HepG2 (cell line): ENCODE results near the gene HDAC5. TPM values are rescaled to one million over a fixed set of nuclear protein-coding genes. Genes with fewer than 3 reads are reported as not detected.

ENCODE experiments used
- ATAC-seq: fragments of 200-7000 bp; cut with Tn5 transposase; 3 replicates; pipeline ENCODE4 v1.9.1; 2020; ENCODE audit warnings: mild to moderate bottlenecking, moderate library complexity
- BruUV-seq: library from RNA; stranded (reverse); fragments of 400-500 nt; replicated peaks from 2 replicates; lab custom pipeline; 2021; lab: Mats Ljungman, UMichigan
- CTCF ChIA-PET: fragments of 300-600 bp; formaldehyde crosslinking; extraction: SDS; loops from one replicate; lab custom pipeline; 2021; ENCODE audit warnings: low total read pairs, inconsistent platforms, low intra/inter-chr PET ratio; lab: Yijun Ruan, JAX
- POLR2A ChIA-PET: fragments of 350-600 bp; sonication (Branson Sonifier 250); formaldehyde crosslinking; loops from one replicate; lab custom pipeline; 2020; ENCODE audit warnings: antibody characterized with exemption, inconsistent platforms; lab: Yijun Ruan, JAX
- DNase-seq: peaks from one replicate; pipeline ENCODE4 v3.0.0-alpha.2; 2015; ENCODE audit warnings: low spot score
- FAIRE-seq: peaks from 3 replicates; lab custom pipeline; 2011; peaks lifted over from hg19 to GRCh38; lab: Jason Lieb, UNC
- H2AFZ ChIP-seq: one replicate; pipeline ENCODE4 v1.6.1; 2011; ENCODE audit warnings: low read length, inconsistent platforms
- H3K27ac ChIP-seq: fragments of 300-600 bp; 3 replicates; pipeline ENCODE4 v1.8.0; 2011; ENCODE audit warnings: mixed run types, mild to moderate bottlenecking, mixed read lengths, low read length, inconsistent platforms; ENCODE audit not compliant: insufficient read depth; ENCODE audit errors: extremely low read length
- H3K27me3 ChIP-seq, 2 experiments: fragments of 200-600 bp in 1 of 2; 2 replicates in 1 of 2; 3 replicates in 1 of 2; pipeline versions ENCODE4 v1.6.0 to v1.8.0; 2011; ENCODE audit warnings: low read length in 2 of 2, mild to moderate bottlenecking in 2 of 2, moderate library complexity in 2 of 2, inconsistent platforms in 1 of 2; ENCODE audit not compliant: insufficient read depth in 2 of 2, control insufficient read depth in 1 of 2
- H3K36me3 ChIP-seq, 2 experiments: fragments of 200-600 bp in 1 of 2; replicated peaks in 1 of 2; 2 replicates in 1 of 2; 3 replicates in 1 of 2; pipeline versions ENCODE4 v1.5.1 to v1.8.0; 2011; ENCODE audit warnings: low read length in 2 of 2, inconsistent platforms in 1 of 2; ENCODE audit not compliant: insufficient read depth in 2 of 2, control insufficient read depth in 1 of 2
- H3K4me1 ChIP-seq: 2 replicates; pipeline ENCODE4 v1.5.1; 2012; ENCODE audit warnings: low read length, inconsistent platforms; ENCODE audit not compliant: insufficient read depth
- H3K4me2 ChIP-seq: 2 replicates; pipeline ENCODE4 v1.6.0; 2011; ENCODE audit warnings: low read depth, low read length, inconsistent platforms
- H3K4me3 ChIP-seq, 3 experiments: fragments of 200-600 bp in 1 of 3; sonication (generic), shearing (Covaris generic) in 1 of 3; replicated peaks in 1 of 3; 2 replicates each; pipeline ENCODE4 v1.5.1; 2011 to 2016; ENCODE audit warnings: low read length in 3 of 3, inconsistent platforms in 2 of 3, low read depth in 2 of 3, mild to moderate bottlenecking in 2 of 3, control low read depth in 1 of 3, mixed read lengths in 1 of 3; ENCODE audit not compliant: insufficient read depth in 1 of 3
- H3K79me2 ChIP-seq: one replicate; pipeline ENCODE4 v1.6.1; 2011; ENCODE audit warnings: low read length, inconsistent platforms; ENCODE audit not compliant: insufficient read depth
- H3K9ac ChIP-seq: 2 replicates; pipeline ENCODE4 v1.6.0; 2011; ENCODE audit warnings: mild to moderate bottlenecking, low read depth, low read length, inconsistent platforms; ENCODE audit not compliant: insufficient read depth
- H3K9me3 ChIP-seq: 2 replicates; pipeline ENCODE4 v1.5.1; 2012; ENCODE audit warnings: mild to moderate bottlenecking, low read length
- H4K20me1 ChIP-seq: 2 replicates; pipeline ENCODE4 v1.6.0; 2011; ENCODE audit warnings: inconsistent platforms, mild to moderate bottlenecking, low read length, moderate library complexity; ENCODE audit not compliant: insufficient read depth
- EED ChIP-seq: sonication (generic); formaldehyde crosslinking; IDR thresholded peaks from 2 replicates; pipeline ENCODE4 v1.5.0; 2020; ENCODE audit warnings: mild to moderate bottlenecking, missing genetic modification reagents
- ISX ChIP-seq: sonication (generic); formaldehyde crosslinking; conservative IDR thresholded peaks from 2 replicates; pipeline ENCODE4 v1.5.0; 2020; ENCODE audit warnings: missing genetic modification reagents
- NFIC ChIP-seq: IDR thresholded peaks from 2 replicates; pipeline ENCODE4 v1.6.1; 2012; ENCODE audit warnings: mild to moderate bottlenecking, low read length, inconsistent platforms
- ZNF547 ChIP-seq: sonication (generic); formaldehyde crosslinking; IDR thresholded peaks from 2 replicates; pipeline ENCODE4 v1.5.1; 2020; ENCODE audit warnings: mild to moderate bottlenecking, missing genetic modification reagents
- ZNF713 ChIP-seq: sonication (generic); formaldehyde crosslinking; IDR thresholded peaks from 2 replicates; pipeline ENCODE4 v1.4.0; 2020; ENCODE audit warnings: mild to moderate bottlenecking, missing genetic modification reagents
- ZSCAN12 ChIP-seq: sonication (generic); formaldehyde crosslinking; IDR thresholded peaks from 2 replicates; pipeline ENCODE4 v1.9.0; 2021; ENCODE audit warnings: mild to moderate bottlenecking, missing genetic modification reagents
- ZSCAN30 ChIP-seq: sonication (generic); formaldehyde crosslinking; IDR thresholded peaks from 2 replicates; pipeline ENCODE4 v1.5.0; 2020; ENCODE audit warnings: mild to moderate bottlenecking, missing genetic modification reagents
- WGBS: methylation state at CpG from one replicate; pipeline ENCODE4 v1.1.6; 2017; ENCODE audit warnings: low lambda C conversion rate; 5-methylcytosine and 5-hydroxymethylcytosine counted together
- in situ Hi-C: cut with HindIII; loops from 2 replicates; pipeline ENCODE4 v1.10.0; 2017; ENCODE audit warnings: low pct_unique_long_range_greater_than_20kb; ENCODE audit not compliant: extremely low pct_ligation_motif_present
- intact Hi-C: fragments of 100-400 bp; cut with micrococcal nuclease; formaldehyde crosslinking; loops from one replicate; pipeline ENCODE4 v1.10.0; 2022; ENCODE audit not compliant: unreplicated experiment
- polyA plus RNA-seq, 8 experiments: library from polyadenylated mRNA; depleted of rRNA in 3 of 8; stranded (reverse) in 7 of 8; unstranded in 1 of 8; fragments of >200 nt; fragmentation: Illumina TruSeq in 4 of 8; extraction: Trizol in 4 of 8; gene quantifications; 2 replicates each; pipeline versions ENCODE4 v1.2.1 to v1.2.3, GENCODE V29; 2011 to 2016; ENCODE audit warnings: low read depth in 4 of 8, missing spikeins in 1 of 8, mixed read lengths in 1 of 8; ENCODE audit not compliant: insufficient read depth in 1 of 8
- total RNA-seq, 5 experiments: library from RNA; depleted of rRNA; stranded (reverse); fragments of >200 nt; fragmentation: Illumina TruSeq; extraction: Trizol; gene quantifications; 2 replicates each; pipeline ENCODE4 v1.2.3, GENCODE V29; 2016; ENCODE audit warnings: low read depth in 1 of 5
- TF ChIP-seq, protein P1 (sequence below): sonication (generic); formaldehyde crosslinking; IDR thresholded peaks from 2 replicates; pipeline ENCODE4 v1.5.0; 2020; ENCODE audit warnings: mild to moderate bottlenecking, missing genetic modification reagents
- TF ChIP-seq, protein P2 (sequence below): sonication (generic); formaldehyde crosslinking; IDR thresholded peaks from 2 replicates; pipeline ENCODE4 v1.4.0; 2020; ENCODE audit warnings: mild to moderate bottlenecking, low read depth, missing genetic modification reagents

The HDAC5 gene
- total and polyA plus RNA-seq, 2 of the 13 experiments (the other 11 are each of a cell fraction or from before 2014, with no cell fraction given): 46.4 to 85.4 TPM

DNA sequence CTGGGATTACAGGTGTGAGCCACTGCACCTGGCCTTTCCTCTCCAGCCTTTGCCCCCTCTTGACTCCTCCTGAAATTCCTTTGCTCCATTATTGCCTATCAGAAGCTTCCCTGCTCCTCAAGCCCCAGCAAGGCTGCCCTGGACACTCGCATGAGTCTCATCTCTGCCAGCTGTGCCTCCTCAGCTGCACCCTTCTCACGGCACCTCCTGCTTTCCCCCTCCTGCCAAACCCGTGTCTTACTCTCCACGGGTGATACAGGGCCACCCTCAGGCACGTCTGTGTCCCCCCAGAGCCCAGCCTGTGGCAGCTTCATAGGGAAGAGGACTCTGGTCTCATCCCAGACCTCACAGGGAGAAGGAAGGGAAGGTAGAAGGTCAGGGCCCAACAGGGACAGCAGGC, 37.5 kb downstream of the HDAC5 start:
- Histone ChIP-seq H3K9me3 (no peaks in the 10 kb centered on the region), H2AFZ (no peak overlapping the region), H3K36me3 (peaks cover 19 to 47% of the 10 kb centered on the region in 2 experiments), H3K27ac (no peak overlapping the region), H3K27me3 (no peaks in the 10 kb centered on the region), H3K9ac (no peak overlapping the region; the same call in 1 of the 2 replicates), H3K4me3 (no peak overlapping the region), H3K4me2 (no peak overlapping the region), H4K20me1 (no peaks in the 10 kb centered on the region)
- ATAC-seq (no peak), FAIRE-seq (no peak), DNase-seq (no peak)
- ChIA-PET CTCF (interaction anchor here (3.7 kb wide), 1 partner anchor 30 kb away, joined by 80 read pairs; no protein-coding TSS in a partner anchor), POLR2A (interaction anchor here (1.3 to 2.4 kb wide), 4 partner anchors 19 to 83 kb away, joined by 6 to 11 read pairs (median 8); partner anchors contain the start of genes HDAC5 and LSM12)
- 81% methylated on average over 5 of the region's 5 CpGs for WGBS
- in situ Hi-C loops: no loop called here
- no TSS peak for BruUV-seq
- no peak for TF ChIP-seq NFIC
- TF ChIP-seq ZSCAN12 (CRISPR knock-in tag): no peak
- no peak for TF ChIP-seq ZNF547 (CRISPR knock-in tag)
- no peak for TF ChIP-seq ISX (CRISPR knock-in tag)
- no peak for TF ChIP-seq ZSCAN30
- no peak for TF ChIP-seq ZNF713 (CRISPR knock-in tag)
- TF ChIP-seq, all 625 proteins: peak for 0
- H3K79me2 ChIP-seq: no peaks in the 10 kb centered on the region
- intact Hi-C loops: no loop called here
- peaks cover 31% of the 10 kb centered on the region for H3K4me1 ChIP-seq

DNA sequence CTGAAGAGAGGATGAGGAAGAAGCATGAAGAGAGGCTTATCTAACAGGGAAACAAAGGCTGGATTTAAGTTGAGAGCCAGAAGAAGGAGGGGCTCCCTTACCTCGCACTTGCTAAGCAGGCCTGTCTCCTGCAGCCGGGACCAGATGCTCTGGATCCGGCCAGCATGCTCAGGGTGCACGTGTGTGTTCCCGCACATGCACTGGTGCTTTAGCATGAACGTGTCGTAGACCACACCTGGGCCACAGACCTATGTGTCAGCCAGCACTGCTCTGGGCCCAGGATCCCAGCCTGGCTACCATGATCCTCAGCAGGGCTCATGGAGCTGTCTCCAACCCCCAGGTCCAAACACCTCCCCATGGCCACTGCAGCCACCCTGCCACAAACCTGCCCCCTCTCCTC, 38.5 kb downstream of the HDAC5 start:
- in situ Hi-C loops (loop anchor here (5.0 kb wide), 1 partner anchor 37 kb away; the partner anchor contains the start of gene HDAC5), intact Hi-C loops (no loop called here)
- no TSS peak for BruUV-seq
- Histone ChIP-seq H3K4me2 (no peak overlapping the region), H3K4me1 (peaks cover 31% of the 10 kb centered on the region), H3K27me3 (no peaks in the 10 kb centered on the region), H3K4me3 (no peak overlapping the region), H3K79me2 (no peaks in the 10 kb centered on the region), H3K27ac (no peak overlapping the region), H3K9me3 (no peaks in the 10 kb centered on the region), H4K20me1 (no peaks in the 10 kb centered on the region), H3K9ac (no peak overlapping the region), H3K36me3 (peaks cover 20 to 56% of the 10 kb centered on the region in 2 experiments), H2AFZ (no peak overlapping the region)
- 97% methylated on average over 5 of the region's 7 CpGs for WGBS
- ChIA-PET POLR2A (interaction anchor here (2.4 kb wide), 1 partner anchor 84 kb away, joined by 8 read pairs; no protein-coding TSS in a partner anchor), CTCF (interaction anchor here (1.0 to 3.7 kb wide), 5 partner anchors 24 to 84 kb away, joined by 4 to 80 read pairs (median 5); partner anchors contain the start of gene HROB)
- TF ChIP-seq, protein P1, sequence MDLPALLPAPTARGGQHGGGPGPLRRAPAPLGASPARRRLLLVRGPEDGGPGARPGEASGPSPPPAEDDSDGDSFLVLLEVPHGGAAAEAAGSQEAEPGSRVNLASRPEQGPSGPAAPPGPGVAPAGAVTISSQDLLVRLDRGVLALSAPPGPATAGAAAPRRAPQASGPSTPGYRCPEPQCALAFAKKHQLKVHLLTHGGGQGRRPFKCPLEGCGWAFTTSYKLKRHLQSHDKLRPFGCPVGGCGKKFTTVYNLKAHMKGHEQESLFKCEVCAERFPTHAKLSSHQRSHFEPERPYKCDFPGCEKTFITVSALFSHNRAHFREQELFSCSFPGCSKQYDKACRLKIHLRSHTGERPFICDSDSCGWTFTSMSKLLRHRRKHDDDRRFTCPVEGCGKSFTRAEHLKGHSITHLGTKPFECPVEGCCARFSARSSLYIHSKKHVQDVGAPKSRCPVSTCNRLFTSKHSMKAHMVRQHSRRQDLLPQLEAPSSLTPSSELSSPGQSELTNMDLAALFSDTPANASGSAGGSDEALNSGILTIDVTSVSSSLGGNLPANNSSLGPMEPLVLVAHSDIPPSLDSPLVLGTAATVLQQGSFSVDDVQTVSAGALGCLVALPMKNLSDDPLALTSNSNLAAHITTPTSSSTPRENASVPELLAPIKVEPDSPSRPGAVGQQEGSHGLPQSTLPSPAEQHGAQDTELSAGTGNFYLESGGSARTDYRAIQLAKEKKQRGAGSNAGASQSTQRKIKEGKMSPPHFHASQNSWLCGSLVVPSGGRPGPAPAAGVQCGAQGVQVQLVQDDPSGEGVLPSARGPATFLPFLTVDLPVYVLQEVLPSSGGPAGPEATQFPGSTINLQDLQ (CRISPR knock-in tag): 0 out of 2 replicates have a peak, but pooled peaks have one; percentile 13
- TF ChIP-seq ZSCAN12 (CRISPR knock-in tag): no peak
- TF ChIP-seq EED (CRISPR knock-in tag): 0 out of 2 replicates have a peak, but pooled peaks have one; percentile 8
- TF ChIP-seq, protein P2, sequence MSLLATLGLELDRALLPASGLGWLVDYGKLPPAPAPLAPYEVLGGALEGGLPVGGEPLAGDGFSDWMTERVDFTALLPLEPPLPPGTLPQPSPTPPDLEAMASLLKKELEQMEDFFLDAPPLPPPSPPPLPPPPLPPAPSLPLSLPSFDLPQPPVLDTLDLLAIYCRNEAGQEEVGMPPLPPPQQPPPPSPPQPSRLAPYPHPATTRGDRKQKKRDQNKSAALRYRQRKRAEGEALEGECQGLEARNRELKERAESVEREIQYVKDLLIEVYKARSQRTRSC (CRISPR knock-in tag): no peak
- FAIRE-seq: no peak
- no peak for ATAC-seq
- DNase-seq: no peak
